Glutamatergic neuron (in vitro differentiated cells): ENCODE data around the gene CACHD1. TPM values are rescaled to one million over a fixed set of nuclear protein-coding genes. Genes with fewer than 3 reads are reported as not detected.

Source experiments
- DNase-seq: peaks from one replicate; pipeline ENCODE4 v3.0.0; 2022
- H3K27ac Mint-ChIP-seq: one replicate; pipeline ENCODE4 v1.8.0; 2020; ENCODE audit warnings: mild to moderate bottlenecking, mixed read lengths, inconsistent platforms; ENCODE audit not compliant: unreplicated experiment
- H3K27me3 Mint-ChIP-seq: one replicate; pipeline ENCODE4 v1.8.0; 2020; ENCODE audit warnings: mild to moderate bottlenecking, moderate library complexity, mixed read lengths, inconsistent platforms; ENCODE audit not compliant: unreplicated experiment
- H3K36me3 Mint-ChIP-seq: one replicate; pipeline ENCODE4 v1.8.0; 2020; ENCODE audit warnings: mild to moderate bottlenecking, mixed read lengths, inconsistent platforms; ENCODE audit not compliant: unreplicated experiment
- H3K4me1 Mint-ChIP-seq: one replicate; pipeline ENCODE4 v1.8.0; 2020; ENCODE audit warnings: mild to moderate bottlenecking, low read depth, mixed read lengths, inconsistent platforms; ENCODE audit not compliant: unreplicated experiment
- H3K4me3 Mint-ChIP-seq: one replicate; pipeline ENCODE4 v1.8.0; 2020; ENCODE audit warnings: mild to moderate bottlenecking, mixed read lengths, inconsistent platforms; ENCODE audit not compliant: unreplicated experiment
- H3K9me3 Mint-ChIP-seq: one replicate; pipeline ENCODE4 v1.8.0; 2020; ENCODE audit warnings: mild to moderate bottlenecking, moderate library complexity, mixed read lengths, inconsistent platforms; ENCODE audit not compliant: unreplicated experiment
- total RNA-seq: library from RNA; stranded (reverse); fragmentation: NEBNext Ultra II Directional; extraction: Animal tissue kit (Norgen Biotek cat#: 25700); gene quantifications from one replicate; pipeline ENCODE4 v1.2.1, GENCODE V29; 2021; ENCODE audit not compliant: unreplicated experiment
- TF ChIP-seq, protein P1 (sequence below): fragments of 200-600 bp; sonication (generic); IDR thresholded peaks from one replicate; pipeline ENCODE4 v1.5.0; 2021; ENCODE audit not compliant: partially characterized antibody, unreplicated experiment

CACHD1 gene
- total RNA-seq, 1 donor from 2014 or later, result 9.4 TPM

DNA sequence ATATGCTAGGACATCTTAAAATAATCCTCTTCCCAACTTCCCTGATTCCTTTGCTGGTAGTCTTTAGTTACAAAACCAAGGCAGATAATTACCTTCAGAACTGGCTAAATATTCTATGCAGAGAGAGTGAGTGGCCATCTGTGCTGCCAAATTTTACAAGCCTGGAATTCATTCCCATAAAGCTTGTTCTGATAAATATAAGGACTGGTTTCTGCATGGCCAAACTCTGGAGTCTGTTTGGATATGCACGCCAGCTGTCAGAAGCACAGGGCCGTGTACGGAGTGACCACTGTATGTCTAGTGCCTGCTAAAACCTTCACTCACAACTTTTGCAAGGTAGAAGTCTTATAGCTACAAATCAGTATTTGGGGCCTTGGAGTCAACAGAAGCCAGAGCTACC is 208.4 kb downstream of the CACHD1 start:
- TF ChIP-seq, protein P1, sequence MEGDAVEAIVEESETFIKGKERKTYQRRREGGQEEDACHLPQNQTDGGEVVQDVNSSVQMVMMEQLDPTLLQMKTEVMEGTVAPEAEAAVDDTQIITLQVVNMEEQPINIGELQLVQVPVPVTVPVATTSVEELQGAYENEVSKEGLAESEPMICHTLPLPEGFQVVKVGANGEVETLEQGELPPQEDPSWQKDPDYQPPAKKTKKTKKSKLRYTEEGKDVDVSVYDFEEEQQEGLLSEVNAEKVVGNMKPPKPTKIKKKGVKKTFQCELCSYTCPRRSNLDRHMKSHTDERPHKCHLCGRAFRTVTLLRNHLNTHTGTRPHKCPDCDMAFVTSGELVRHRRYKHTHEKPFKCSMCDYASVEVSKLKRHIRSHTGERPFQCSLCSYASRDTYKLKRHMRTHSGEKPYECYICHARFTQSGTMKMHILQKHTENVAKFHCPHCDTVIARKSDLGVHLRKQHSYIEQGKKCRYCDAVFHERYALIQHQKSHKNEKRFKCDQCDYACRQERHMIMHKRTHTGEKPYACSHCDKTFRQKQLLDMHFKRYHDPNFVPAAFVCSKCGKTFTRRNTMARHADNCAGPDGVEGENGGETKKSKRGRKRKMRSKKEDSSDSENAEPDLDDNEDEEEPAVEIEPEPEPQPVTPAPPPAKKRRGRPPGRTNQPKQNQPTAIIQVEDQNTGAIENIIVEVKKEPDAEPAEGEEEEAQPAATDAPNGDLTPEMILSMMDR, result no peak
- no peaks in the 10 kb centered on the region for H3K27me3 Mint-ChIP-seq
- H3K9me3 Mint-ChIP-seq, result peaks cover 3% of the 10 kb centered on the region
- H3K4me3 Mint-ChIP-seq, result no peak overlapping the region
- H3K27ac Mint-ChIP-seq, result no peak overlapping the region
- H3K36me3 Mint-ChIP-seq, result no peaks in the 10 kb centered on the region
- no peak for DNase-seq
- H3K4me1 Mint-ChIP-seq, result peaks cover 4% of the 10 kb centered on the region

DNA sequence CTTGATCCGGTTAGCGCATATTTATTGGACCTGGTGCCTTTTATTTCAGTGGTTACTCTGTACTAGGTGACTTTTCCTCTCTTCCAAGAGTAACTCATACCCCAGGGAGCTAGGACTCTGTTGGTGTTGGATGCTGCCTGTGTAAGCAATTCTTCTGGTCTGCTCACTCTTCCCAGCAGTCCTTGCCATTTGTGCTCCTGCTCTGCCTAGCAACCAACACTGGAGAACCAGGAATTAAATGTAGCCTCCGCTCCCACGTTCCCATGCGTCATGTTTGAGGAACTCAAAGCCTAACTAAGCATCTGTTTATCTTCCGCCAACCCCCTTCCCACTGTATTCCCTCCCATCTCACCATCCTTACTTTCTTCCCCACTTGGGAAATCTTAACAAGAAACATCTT is 209.2 kb downstream of the CACHD1 start:
- Mint-ChIP-seq H3K27ac (no peak overlapping the region), H3K27me3 (no peaks in the 10 kb centered on the region), H3K4me1 (peaks cover 4% of the 10 kb centered on the region), H3K36me3 (no peaks in the 10 kb centered on the region), H3K9me3 (peaks cover 3% of the 10 kb centered on the region), H3K4me3 (no peak overlapping the region)
- no peak for DNase-seq
- TF ChIP-seq, protein P1, result no peak

DNA sequence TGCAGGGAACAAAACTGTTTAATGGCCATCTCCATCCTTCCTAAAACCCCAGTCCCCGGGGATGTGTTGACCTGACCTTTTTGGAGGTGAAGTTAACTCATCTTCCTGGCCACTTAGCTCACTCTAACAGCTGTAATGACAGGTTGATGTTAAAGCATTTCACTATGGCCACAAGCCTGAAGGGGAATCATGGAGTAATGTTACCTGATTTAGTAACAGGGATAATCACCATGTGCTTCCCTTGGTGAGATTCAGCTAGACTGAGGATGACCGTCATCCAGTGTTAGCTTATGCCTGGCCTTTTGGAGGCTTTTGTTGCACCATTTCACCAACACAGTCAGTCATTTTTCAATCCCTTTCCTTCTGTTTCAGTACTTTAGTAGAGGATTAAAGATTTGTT is 210.7 kb downstream of the CACHD1 start:
- Mint-ChIP-seq H3K4me3 (no peak overlapping the region), H3K27me3 (no peaks in the 10 kb centered on the region)

DNA sequence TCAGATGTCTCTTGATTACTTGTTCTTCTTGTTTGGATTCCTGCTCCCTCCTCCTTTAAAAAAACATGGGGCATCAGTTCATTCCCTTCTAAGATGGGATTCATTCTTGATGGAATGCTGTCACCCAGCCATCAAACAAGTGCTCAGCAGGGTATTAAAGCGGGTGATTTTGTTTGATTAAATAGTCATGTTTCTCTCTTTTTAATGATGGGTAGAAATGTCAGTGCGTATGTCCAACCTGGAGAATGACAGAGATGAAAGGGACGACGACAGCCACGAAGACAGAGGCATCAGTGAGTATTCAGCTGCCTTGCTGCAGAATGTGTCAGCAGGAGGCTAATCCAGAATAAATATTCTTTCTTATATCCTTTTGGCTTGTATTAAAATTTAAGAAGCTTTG is 211.1 kb downstream of the CACHD1 start:
- Mint-ChIP-seq H3K27me3 (no peaks in the 10 kb centered on the region), H3K4me1 (peaks cover 4% of the 10 kb centered on the region), H3K27ac (no peak overlapping the region), H3K36me3 (no peaks in the 10 kb centered on the region), H3K9me3 (peaks cover 3% of the 10 kb centered on the region), H3K4me3 (no peak overlapping the region)
- DNase-seq, result no peak
- TF ChIP-seq, protein P1, result no peak

More for the DNA sequence above, 210.7 kb downstream of the CACHD1 start:
- Mint-ChIP-seq H3K36me3 (no peaks in the 10 kb centered on the region), H3K9me3 (peaks cover 3% of the 10 kb centered on the region), H3K4me1 (peaks cover 4% of the 10 kb centered on the region), H3K27ac (no peak overlapping the region)
- TF ChIP-seq, protein P1, result no peak
- DNase-seq, result no peak

DNA sequence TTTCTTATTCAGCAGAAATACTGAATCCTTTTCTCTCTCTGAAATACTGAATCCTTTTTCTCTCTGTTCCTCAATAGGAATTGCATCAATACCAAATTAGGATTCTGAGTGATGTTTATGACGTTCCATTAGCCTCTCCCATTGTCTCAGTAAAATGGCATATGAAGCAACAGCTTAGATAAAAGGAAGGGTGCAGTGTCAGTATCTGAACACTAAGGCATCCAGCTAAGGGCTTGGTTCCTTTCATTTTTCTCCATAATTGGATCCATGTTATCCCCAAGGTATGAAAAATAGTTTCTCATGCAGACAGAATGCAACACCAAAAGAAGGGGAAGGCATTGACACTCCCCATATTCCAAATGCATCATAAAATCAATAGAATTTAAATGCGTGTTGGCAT is 213.5 kb downstream of the CACHD1 start:
- TF ChIP-seq, protein P1, result no peak
- no peak overlapping the region for H3K4me3 Mint-ChIP-seq
- H3K9me3 Mint-ChIP-seq, result peaks cover 3% of the 10 kb centered on the region
- H3K27ac Mint-ChIP-seq, result no peak overlapping the region
- no peaks in the 10 kb centered on the region for H3K36me3 Mint-ChIP-seq
- no peak for DNase-seq
- H3K4me1 Mint-ChIP-seq, result peaks cover 4% of the 10 kb centered on the region
- no peaks in the 10 kb centered on the region for H3K27me3 Mint-ChIP-seq
